HCEC 1CT (cell line): ENCODE results near the gene CAST.
A peak's percentile ranks its signal among the peaks of the same experiment; 100 is the strongest.
"Not testable (repeated sequence)": the region's sequence is repeated elsewhere in the genome, so short reads cannot be mapped to it uniquely, and the experiment has no call there.

Source experiments
- DNase-seq: peaks from one replicate; pipeline ENCODE4 v3.0.0-alpha.2; 2017

Gene CAST

GRCh38 chr5:96716716-96717115 lies 54.5 kb downstream of the CAST start:
- DNase-seq = no peak

GRCh38 chr5:96717874-96718273 lies 55.7 kb downstream of the CAST start:
- DNase-seq = no peak

DNA sequence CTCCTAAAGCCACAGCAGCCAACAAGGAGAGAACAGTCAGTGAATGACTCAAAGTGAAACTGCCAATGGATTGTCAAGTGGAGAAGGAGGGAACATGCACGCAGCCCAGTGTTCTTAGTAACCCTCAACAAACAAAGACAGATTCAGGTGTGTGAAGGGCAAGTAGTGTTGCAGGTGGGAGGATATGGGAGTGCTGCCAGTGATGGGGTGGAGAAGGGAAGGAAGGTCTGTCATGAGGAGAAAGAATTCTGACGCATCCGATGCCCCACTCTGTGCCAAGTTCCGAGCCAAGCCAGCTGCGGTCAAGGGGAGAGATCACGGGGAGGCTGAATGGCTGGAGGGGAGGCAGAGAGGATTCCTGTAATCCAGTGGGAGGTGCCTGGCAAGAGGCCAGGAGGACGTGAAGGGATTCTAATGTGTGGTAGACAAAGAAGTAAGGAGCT lies 56.5 kb downstream of the CAST start:
- DNase-seq = no peak

DNA sequence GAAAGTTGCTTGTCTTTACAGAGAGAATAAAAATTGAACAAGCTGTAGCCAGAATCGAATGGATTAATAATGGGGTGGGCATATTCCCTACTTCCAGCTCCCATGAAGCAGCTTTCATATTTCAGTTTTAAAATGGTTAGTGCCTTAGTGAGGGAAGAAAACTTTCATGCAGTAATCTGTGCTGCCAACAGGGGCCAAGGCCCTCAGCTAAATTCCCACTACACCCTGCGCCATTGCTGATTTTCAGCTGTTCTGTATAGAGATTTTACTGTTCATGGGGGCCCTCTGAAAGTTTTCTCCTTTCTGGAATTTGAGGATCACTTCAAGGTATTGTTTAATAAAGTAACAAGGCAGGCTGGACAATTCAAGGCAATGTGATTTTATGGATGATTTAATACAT lies 58.2 kb downstream of the CAST start:
- no peak for DNase-seq

DNA sequence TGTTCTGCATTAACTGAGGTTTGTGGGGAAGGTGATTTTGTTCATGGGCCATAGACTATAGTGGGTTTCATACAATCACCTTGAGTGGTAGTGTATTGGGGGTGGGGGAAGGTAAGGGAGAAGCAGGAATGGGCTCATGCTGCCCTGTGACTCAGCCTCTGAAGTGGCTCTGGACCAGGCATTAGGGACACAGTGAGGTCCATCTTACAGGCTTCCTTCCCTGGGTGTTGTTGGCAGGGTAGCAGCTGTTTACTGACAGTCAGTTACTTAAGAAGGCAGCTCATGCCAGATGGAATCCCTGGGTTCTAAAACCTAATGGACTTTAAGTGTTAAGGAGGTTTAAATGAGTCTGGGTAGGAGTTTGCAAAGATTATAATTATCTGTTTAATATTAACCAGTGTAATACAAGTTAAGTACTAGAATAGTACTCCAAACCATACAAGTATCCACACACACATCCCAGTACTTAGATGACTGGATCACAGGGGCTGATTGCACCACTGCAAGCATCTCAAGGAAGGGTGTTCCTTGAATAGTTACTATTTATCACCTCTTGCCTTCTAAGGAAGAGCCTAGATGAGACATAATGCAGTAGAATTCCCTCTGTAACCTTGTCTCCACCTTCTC lies 59.3 kb downstream of the CAST start:
- DNase-seq = no peak

- no peak for DNase-seq
These were observed 63.1 kb downstream of the CAST start for GRCh38 chr5:96725257-96725656.

DNA sequence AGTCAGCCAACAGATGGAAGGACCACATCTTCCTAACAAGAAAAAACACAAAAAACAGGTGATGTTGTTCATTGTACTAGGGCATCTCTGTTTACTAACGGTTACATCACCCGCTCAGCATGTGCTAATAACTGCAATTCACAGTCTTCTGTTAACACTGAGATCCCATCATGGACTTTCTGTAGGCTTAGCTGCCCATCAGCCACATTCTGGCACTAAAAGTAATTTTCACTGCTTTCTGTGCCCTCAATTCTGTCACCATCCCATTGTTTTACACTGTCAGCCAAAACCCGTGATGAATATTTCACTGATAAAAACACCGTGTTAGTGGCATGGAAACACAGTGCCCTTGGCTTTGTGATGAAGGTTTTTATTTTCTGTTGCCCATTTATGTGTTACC lies 64.6 kb downstream of the CAST start:
- no peak for DNase-seq

DNA sequence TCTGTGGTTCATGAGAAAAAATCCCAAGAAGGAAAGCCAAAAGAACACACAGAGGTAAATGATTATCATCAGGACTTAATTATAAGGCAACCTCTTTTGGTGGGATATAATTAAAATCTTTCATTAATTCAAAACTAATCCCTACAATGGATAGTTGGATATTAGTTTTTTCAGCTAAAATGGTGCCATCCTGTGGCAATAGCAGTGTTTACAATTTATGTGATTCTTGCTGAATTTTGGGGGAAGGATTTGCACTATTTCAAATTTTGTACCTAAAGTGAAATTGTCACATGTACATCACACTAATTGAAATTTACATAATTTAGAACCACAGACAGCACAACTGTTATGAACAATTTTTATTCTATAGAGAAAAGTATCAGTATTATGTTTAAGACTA lies 67.0 kb downstream of the CAST start:
- DNase-seq = no peak

DNA sequence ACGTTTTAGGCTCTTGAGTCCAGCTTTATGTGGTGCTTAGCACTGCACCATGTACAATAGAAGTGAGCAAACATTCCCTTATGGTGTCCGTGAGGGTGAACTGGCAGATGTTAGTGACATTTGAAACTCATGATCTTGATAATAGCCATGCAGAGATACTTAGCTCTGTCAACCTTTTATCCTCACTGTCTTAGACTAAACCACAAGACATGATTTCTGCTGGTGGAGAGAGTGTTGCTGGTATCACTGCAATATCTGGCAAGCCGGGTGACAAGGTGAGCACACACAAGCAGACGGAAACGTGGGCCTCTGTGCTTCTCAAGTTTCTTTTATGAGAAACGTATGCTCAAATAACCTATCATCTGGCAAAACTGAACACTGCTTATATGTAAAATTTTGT lies 68.4 kb downstream of the CAST start:
- no peak for DNase-seq

GRCh38 chr5:96733771-96734500 lies 71.8 kb downstream of the CAST start:
- DNase-seq = no peak

- DNase-seq = peak; percentile 45
These were observed 72.7 kb downstream of the CAST start for GRCh38 chr5:96734871-96735325.

DNA sequence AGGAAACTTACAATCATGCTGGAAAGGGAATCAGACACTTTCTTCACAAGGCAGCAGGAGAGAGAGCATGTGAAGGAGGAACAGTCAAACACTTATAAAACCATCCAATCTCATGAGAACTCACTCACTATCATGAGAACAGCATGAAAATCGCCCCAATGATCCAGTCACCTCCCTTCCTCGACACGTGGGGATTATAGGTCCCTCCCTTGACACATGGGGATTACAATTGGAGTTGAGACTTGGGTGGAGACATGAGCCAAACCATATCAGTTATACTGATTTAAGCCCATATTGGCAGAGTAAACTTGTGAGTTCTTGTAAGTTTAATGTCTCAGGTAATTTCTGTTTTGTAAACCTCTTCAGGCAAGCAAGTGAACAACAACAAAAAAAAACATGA lies 74.8 kb downstream of the CAST start:
- no peak for DNase-seq

GRCh38 chr5:96741106-96741505 lies 78.9 kb downstream of the CAST start:
- DNase-seq = no peak

GRCh38 chr5:96741891-96742309 lies 79.7 kb downstream of the CAST start:
- DNase-seq = no peak

- no peak for DNase-seq
These were observed 80.4 kb downstream of the CAST start for GRCh38 chr5:96742538-96742937.

DNA sequence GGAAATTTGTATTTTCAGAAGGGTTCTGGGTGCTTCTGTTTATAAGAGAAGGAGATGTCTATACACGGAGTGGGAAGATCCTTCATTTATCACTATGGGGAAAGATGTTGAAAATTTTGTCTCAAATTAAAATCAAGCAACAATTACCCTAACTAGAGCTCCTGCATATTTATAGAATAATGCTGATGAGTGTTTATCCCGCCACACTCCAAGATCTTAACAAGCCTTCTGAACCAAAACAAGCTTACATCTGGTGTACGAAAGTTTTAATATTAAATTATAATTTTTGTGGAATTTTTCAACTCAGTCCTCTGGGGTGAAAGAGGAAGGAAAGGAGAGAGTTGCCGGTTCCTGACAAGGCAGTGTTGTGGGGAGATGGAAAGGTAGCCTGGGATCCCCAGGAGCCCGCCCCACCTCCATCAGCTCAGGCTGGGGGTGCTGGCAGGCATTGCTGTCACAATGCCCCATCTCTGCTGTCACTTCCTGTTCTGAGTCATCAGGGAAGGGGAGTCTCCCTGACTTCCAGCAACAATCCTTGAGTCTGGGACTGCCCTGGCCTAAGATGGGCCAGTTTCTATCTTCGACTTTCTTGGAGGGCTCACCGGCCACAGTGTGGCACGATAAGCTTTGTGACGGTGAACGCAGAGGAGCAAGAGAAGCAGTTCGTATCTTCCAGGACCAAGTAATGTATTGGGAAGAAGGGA lies 81.0 kb downstream of the CAST start:
- DNase-seq = peak; percentile 30

DNA sequence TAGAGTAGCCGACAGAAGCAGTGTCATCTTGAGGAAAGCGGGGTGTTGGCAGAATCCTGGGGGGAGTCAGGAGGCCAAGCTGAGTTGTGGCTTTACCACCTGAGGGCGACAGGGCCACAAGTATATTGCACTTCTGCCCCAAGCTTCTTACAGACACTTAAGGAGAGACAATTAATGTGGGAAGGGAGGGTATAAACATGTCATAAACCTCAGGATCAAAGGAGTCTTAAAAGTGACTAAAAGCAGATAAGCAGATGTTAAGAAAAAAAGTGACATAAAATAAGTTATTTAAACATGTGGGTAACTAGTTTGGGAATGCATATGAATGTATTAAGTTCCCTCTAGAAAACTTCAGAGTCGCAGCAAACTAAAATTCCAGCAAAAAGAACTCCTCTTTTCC lies 81.6 kb downstream of the CAST start:
- DNase-seq = no peak

DNA sequence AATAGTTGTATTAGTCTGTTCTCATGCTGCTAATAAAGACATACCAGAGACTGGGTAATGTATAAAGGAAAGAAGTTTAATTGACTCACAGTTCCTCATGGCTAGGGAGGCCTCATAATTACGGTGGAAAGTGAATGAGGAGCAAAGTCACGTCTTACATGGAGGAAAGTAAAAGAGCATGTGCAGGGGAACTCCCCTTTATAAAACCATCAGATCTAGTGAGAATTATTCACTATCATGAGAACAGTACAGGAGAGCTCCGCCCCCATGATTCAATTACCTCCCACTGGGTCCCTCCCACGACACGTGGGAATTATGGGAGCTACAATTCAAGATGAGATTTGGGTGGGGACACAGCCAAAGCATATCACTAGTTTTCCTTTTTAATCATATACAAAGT lies 82.0 kb downstream of the CAST start:
- DNase-seq = not testable (repeated sequence)

DNA sequence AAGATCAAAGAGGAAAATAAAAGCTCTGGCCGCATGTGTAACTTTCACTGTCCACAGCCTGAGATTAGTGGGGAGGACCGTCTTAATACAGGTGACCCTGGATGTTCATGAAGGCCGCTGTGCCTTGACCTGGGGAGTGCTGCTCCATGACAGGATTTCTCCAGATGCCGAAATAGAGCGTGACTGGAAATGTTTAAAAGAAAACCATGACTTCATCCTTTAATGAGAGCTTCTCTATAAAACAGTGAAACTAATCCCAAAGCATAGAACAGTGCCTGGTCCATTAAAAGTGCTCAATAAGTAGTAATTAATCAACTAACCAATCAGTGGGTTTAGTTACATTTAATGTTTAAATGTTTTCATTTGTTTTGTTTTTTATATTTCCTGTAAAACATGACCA lies 82.8 kb downstream of the CAST start:
- no peak for DNase-seq

- no peak for DNase-seq
These were observed 83.8 kb downstream of the CAST start for GRCh38 chr5:96745844-96746531.

GRCh38 chr5:96747720-96748119 lies 85.5 kb downstream of the CAST start:
- DNase-seq = no peak

DNA sequence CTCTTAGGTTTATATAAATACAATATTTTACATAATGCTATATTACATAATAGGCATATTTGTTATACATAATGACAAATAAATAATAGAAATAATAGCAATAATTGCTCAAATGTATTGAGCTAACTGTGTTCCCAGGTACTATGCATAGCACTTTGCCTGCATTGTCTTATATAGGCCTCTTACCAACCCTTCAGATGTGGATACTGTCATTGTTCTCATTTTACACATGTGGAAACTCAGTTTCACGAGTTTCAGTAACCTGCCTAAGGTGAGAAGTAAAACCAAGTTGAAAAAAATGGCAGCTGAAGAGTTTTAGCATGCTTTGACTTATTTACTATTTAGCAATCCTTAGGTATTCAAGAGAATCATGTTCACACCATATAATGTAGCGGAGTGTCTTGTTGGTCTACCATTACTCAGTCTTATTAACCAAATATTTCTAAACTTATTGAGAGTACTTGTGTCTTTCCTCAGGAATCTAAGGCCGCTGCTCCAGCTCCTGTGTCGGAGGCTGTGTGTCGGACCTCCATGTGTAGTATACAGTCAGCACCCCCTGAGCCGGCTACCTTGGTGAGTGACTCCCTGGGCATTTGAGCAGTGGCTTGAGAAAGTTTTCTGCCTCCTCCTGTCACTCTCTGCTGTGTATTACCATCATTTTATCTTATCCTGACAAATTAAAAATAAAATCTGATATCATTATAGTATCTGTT lies 88.1 kb downstream of the CAST start:
- no peak for DNase-seq
